Natural killer cell treated with Interleukin-12 subunit alpha and Interleukin-12 subunit beta and Interleukin-15 and Interleukin-18, amount 100 ng/mL, for 72 hours (primary cell): ENCODE data around the gene FHIT. TPM values are rescaled to one million over a fixed set of nuclear protein-coding genes. Genes with fewer than 3 reads are reported as not detected.
A peak's percentile ranks its signal among the peaks of the same experiment; 100 is the strongest.

Source experiments
- ATAC-seq, 2 donors: fragments of 150-1000 bp; cut with Tn5 transposase in 1 of 2; sonication (Bioruptor Pico), chemical (Tn5 transposase) in 1 of 2; 2 replicates each; pipeline ENCODE4 v1.10.0; 2021
- DNase-seq: peaks from one replicate; pipeline ENCODE4 v3.0.0; 2022; ENCODE audit warnings: low spot score
- H3K27ac Mint-ChIP-seq, 2 donors: 1 replicate in 1 of 2; 2 replicates in 1 of 2; pipeline ENCODE4 v1.8.0; 2022; ENCODE audit warnings: mixed read lengths in 2 of 2, mild to moderate bottlenecking in 1 of 2, moderate library complexity in 1 of 2
- H3K27me3 Mint-ChIP-seq, 2 donors: 1 replicate in 1 of 2; 2 replicates in 1 of 2; pipeline ENCODE4 v1.8.0; 2022; ENCODE audit warnings: mixed read lengths in 2 of 2
- H3K36me3 Mint-ChIP-seq: one replicate; pipeline ENCODE4 v1.8.0; 2022; ENCODE audit warnings: mixed read lengths
- H3K4me1 Mint-ChIP-seq, 2 donors: 1 replicate in 1 of 2; 2 replicates in 1 of 2; pipeline ENCODE4 v1.8.0; 2022; ENCODE audit warnings: low read depth in 2 of 2, mixed read lengths in 2 of 2, mild to moderate bottlenecking in 1 of 2
- H3K4me3 Mint-ChIP-seq: one replicate; pipeline ENCODE4 v1.8.0; 2022; ENCODE audit warnings: mixed read lengths
- H3K9me3 Mint-ChIP-seq: 2 replicates; pipeline ENCODE4 v1.8.0; 2022; ENCODE audit warnings: mixed read lengths
- total RNA-seq, 2 donors: library from RNA; stranded (reverse); gene quantifications; one replicate each; pipeline ENCODE4 v1.2.3, GENCODE V29; 2022

The FHIT gene
- total RNA-seq, 2 donors from 2014 or later, result 2.4 to 3.0 TPM

DNA sequence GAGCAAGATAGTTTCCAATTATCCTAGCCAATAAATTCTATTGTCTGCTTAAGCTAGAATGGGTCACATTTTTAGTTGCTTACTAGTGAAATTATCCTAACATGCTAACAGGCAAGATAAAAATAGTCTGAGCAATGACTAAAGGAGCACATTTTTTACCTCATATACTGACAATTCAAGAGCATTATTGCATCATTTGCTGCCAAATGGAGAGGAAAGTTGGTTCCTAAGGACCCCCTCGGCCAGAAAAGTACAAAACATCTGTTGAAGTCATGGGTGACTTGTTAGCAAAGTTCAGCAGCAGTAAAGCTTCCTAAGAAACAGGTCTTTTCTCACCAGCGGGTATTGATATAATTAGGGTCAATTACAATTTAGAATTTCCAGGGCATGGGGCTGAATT, 1001.0 kb downstream of the FHIT start:
- H3K27ac Mint-ChIP-seq, result no peak overlapping the region

DNA sequence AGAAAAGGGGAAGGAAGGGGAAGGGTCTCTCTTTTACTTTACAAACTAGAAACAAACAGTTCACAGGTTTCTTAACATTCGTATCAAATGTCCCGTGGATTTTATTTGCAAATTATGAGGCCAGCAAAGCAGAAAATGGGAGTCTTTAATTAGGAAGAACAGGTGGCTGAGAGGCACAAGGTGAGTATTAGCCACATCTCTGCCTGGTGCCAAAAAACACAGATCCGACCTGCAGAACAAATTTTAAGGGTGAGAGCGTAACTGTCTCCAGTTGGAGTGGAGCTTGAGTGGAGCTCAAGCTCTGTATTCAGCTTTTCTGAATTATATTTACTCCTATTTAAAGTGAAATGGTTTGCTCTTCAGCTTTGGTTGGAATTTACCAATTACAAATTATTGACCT, 1004.9 kb downstream of the FHIT start:
- no peak overlapping the region for H3K4me3 Mint-ChIP-seq
- no peaks in the 10 kb centered on the region for H3K4me1 Mint-ChIP-seq
- peaks cover 0 to 7% of the 10 kb centered on the region in 2 donors for H3K27me3 Mint-ChIP-seq
- H3K27ac Mint-ChIP-seq, result no peak overlapping the region
- ATAC-seq, result no peak
- no peaks in the 10 kb centered on the region for H3K9me3 Mint-ChIP-seq
- no peak for DNase-seq
- H3K36me3 Mint-ChIP-seq, result no peaks in the 10 kb centered on the region

More for the DNA sequence above, 1001.0 kb downstream of the FHIT start:
- Mint-ChIP-seq H3K4me1 (no peaks in the 10 kb centered on the region), H3K4me3 (no peak overlapping the region), H3K27me3 (peaks cover 0 to 7% of the 10 kb centered on the region in 2 donors), H3K9me3 (no peaks in the 10 kb centered on the region), H3K36me3 (no peaks in the 10 kb centered on the region)
- DNase-seq (no peak), ATAC-seq (no peak)

GRCh38 chr3:60243456-60243855, 1007.8 kb downstream of the FHIT start:
- Mint-ChIP-seq H3K4me3 (no peak overlapping the region), H3K4me1 (no peaks in the 10 kb centered on the region), H3K27ac (no peak overlapping the region), H3K9me3 (no peaks in the 10 kb centered on the region), H3K36me3 (no peaks in the 10 kb centered on the region), H3K27me3 (peaks cover 3 to 7% of the 10 kb centered on the region in 2 donors)
- ATAC-seq (no peak), DNase-seq (no peak)

- DNase-seq (no peak), ATAC-seq (no peak)
- Mint-ChIP-seq H3K27me3 (peaks cover 3 to 7% of the 10 kb centered on the region in 2 donors), H3K4me1 (no peaks in the 10 kb centered on the region), H3K36me3 (no peaks in the 10 kb centered on the region), H3K27ac (no peak overlapping the region), H3K9me3 (no peaks in the 10 kb centered on the region), H3K4me3 (no peak overlapping the region)
Observed at GRCh38 chr3:60240492-60240891, 1010.8 kb downstream of the FHIT start.

- H3K27ac Mint-ChIP-seq, result no peak overlapping the region
- peaks cover 3 to 7% of the 10 kb centered on the region in 2 donors for H3K27me3 Mint-ChIP-seq
- DNase-seq, result no peak
- peaks cover 3% of the 10 kb centered on the region for H3K9me3 Mint-ChIP-seq
- no peak overlapping the region for H3K4me3 Mint-ChIP-seq
- ATAC-seq, result no peak
- H3K4me1 Mint-ChIP-seq, result no peaks in the 10 kb centered on the region
- no peaks in the 10 kb centered on the region for H3K36me3 Mint-ChIP-seq
Observed at GRCh38 chr3:60238550-60238949, 1012.7 kb downstream of the FHIT start.

- Mint-ChIP-seq H3K36me3 (no peaks in the 10 kb centered on the region), H3K4me3 (no peak overlapping the region), H3K4me1 (peaks cover 0 to 11% of the 10 kb centered on the region in 2 donors), H3K9me3 (peaks cover 6% of the 10 kb centered on the region), H3K27me3 (no peaks in the 10 kb centered on the region), H3K27ac (peak overlapping the region in 1 of 2 donors; percentile 61)
- DNase-seq (no peak), ATAC-seq (peak in 1 of 2 donors; percentile 60)
Observed at GRCh38 chr3:60229502-60229901, 1021.8 kb downstream of the FHIT start.

- H3K27ac Mint-ChIP-seq, result peak overlapping the region in 1 of 2 donors; percentile 61
Observed at GRCh38 chr3:60228823-60229222, 1022.4 kb downstream of the FHIT start.

DNA sequence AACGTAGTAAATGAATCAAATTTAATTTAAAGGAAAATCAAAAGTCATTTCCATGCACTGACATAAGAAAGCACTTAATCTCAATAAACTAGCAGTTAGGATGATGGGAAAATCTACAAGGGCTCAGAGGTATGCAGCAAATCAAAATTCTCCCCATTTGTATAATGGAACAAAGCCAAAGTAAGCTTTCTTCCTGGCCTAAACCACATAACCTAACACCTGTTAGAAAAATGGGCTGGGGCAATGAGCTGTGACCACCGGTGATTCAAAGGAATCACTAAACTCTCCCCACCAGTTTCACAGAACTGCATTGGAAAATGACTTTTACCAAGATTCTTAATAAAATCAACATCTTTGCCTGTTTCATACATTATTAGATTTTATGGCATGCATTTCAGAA, 1024.3 kb downstream of the FHIT start:
- ATAC-seq (no peak), DNase-seq (no peak)
- Mint-ChIP-seq H3K4me3 (no peak overlapping the region), H3K27ac (no peak overlapping the region), H3K36me3 (no peaks in the 10 kb centered on the region), H3K4me1 (peaks cover 0 to 11% of the 10 kb centered on the region in 2 donors), H3K9me3 (no peaks in the 10 kb centered on the region), H3K27me3 (no peaks in the 10 kb centered on the region)

More at GRCh38 chr3:60228823-60229222, 1022.4 kb downstream of the FHIT start:
- Mint-ChIP-seq H3K27me3 (no peaks in the 10 kb centered on the region), H3K4me3 (no peak overlapping the region), H3K9me3 (peaks cover 5% of the 10 kb centered on the region), H3K4me1 (peaks cover 0 to 11% of the 10 kb centered on the region in 2 donors), H3K36me3 (no peaks in the 10 kb centered on the region)
- peak; percentile 38 to 75 for ATAC-seq
- DNase-seq, result no peak

DNA sequence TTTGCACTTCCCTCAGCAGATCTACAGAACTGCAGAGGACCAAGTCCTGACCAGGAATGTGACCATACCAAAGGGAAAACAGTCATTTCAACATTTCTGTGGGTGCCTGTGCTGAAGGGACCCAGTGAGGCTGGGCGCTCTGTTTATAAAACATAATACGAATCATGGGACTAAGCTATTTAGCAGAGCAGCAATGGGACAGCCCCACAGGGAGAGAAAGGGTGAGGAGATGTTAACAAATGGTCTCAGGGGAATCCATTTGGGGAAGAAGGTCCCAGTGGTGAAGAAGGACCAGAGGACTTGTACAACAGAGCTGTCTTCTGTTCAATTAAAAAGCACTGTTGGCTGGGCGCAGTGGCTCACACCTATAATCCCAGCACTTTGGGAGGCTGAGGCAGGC, 1025.4 kb downstream of the FHIT start:
- Mint-ChIP-seq H3K27me3 (no peaks in the 10 kb centered on the region), H3K9me3 (no peaks in the 10 kb centered on the region), H3K4me1 (peaks cover 0 to 11% of the 10 kb centered on the region in 2 donors), H3K27ac (no peak overlapping the region), H3K36me3 (no peaks in the 10 kb centered on the region), H3K4me3 (no peak overlapping the region)
- DNase-seq (no peak), ATAC-seq (no peak)

- Mint-ChIP-seq H3K27ac (no peak overlapping the region), H3K36me3 (no peaks in the 10 kb centered on the region), H3K4me1 (no peaks in the 10 kb centered on the region), H3K4me3 (no peak overlapping the region), H3K9me3 (no peaks in the 10 kb centered on the region), H3K27me3 (no peaks in the 10 kb centered on the region)
- ATAC-seq, result no peak
- no peak for DNase-seq
Observed at GRCh38 chr3:60220768-60221167, 1030.5 kb downstream of the FHIT start.

DNA sequence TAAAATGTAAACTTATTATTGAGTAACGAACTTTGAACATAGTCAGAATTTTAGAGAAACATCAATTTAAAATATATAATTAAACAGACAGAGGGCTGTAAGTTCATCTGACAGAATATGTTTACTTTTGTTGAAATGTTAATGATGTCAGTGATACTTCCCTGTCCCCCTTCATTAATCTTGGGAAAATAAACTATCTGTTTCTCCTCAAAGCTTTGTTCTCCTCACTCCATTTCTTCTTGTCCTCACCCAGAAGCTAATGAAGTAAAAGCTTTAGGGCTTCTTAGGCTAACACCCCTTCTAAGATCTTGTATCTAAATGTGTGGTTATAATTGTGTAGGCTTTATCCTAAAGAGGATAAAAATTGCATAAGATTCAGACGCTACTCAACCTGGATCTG, 1031.8 kb downstream of the FHIT start:
- Mint-ChIP-seq H3K9me3 (no peaks in the 10 kb centered on the region), H3K4me1 (peaks cover 0 to 3% of the 10 kb centered on the region in 2 donors), H3K27me3 (no peaks in the 10 kb centered on the region), H3K36me3 (no peaks in the 10 kb centered on the region), H3K27ac (no peak overlapping the region), H3K4me3 (no peak overlapping the region)
- ATAC-seq (no peak), DNase-seq (no peak)

DNA sequence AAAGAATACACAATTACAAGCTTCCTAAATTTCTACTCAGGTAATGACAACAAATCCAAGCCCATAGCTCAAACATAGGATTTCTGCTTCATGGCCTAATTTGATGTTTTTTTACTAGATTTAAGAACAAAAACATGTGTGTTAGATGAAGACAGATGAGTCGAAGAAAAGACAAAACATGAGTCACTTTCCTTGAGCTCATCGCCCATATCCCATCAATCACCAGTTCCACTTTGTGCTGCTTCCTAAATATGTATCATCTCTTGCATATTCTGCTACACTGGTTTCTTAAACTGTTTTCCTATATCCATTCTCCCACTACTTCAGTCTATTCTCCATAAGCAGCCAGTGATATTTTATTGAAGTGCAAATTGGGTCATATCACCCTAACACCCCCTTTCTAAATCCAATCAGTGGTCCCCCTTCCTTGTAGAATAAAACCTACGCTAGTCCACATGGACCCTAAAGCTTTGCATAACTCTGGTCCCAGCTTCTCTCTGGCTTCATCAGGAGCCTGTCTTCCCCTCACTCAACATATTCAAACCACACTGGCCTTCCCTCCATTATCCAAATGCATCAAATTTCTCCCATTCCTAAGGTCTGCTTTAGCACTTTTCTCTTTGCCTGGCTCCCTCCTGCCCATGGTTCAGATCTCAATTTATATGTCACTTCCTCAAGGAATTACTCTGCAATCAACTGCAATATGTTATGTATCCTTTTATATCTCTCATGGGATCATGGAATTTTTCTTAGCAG, 1033.9 kb downstream of the FHIT start:
- Mint-ChIP-seq H3K4me3 (no peak overlapping the region), H3K36me3 (no peaks in the 10 kb centered on the region), H3K27ac (no peak overlapping the region), H3K4me1 (peaks cover 0 to 3% of the 10 kb centered on the region in 2 donors), H3K27me3 (no peaks in the 10 kb centered on the region), H3K9me3 (no peaks in the 10 kb centered on the region)
- DNase-seq, result no peak
- ATAC-seq, result no peak

DNA sequence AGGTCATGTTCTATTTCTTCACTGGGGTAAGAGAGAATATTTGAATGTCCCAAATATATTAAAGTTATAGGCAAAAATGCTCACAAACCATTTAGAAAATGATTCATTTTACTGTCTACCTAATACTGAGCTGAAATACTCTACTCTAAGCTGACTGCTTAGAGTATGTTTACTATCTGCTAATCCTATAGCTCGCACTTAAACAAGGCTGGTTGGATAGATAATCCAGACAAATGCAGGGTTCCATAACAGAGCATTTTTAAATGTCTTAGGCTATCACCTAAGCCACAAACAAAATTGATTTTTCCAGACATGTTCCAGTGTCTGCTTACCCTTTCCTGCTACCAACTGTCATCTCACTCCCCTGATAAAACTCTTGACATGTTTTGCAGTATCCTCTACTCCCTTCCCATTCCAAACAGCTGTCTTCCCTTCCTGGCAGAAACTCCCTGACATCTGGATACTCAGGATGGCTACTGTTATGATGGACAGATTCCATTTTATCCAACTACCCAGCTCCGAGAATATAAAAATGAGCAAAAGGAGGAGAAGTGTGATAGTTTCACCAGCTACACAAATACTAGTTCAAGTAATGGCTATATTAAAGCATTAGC, 1034.7 kb downstream of the FHIT start:
- no peak for DNase-seq
- H3K4me1 Mint-ChIP-seq, result peaks cover 0 to 3% of the 10 kb centered on the region in 2 donors
- no peaks in the 10 kb centered on the region for H3K36me3 Mint-ChIP-seq
- no peak overlapping the region for H3K4me3 Mint-ChIP-seq
- ATAC-seq, result no peak
- no peaks in the 10 kb centered on the region for H3K27me3 Mint-ChIP-seq
- no peak overlapping the region for H3K27ac Mint-ChIP-seq
- no peaks in the 10 kb centered on the region for H3K9me3 Mint-ChIP-seq

- H3K4me1 Mint-ChIP-seq, result peaks cover 0 to 3% of the 10 kb centered on the region in 2 donors
- H3K4me3 Mint-ChIP-seq, result no peak overlapping the region
- no peaks in the 10 kb centered on the region for H3K36me3 Mint-ChIP-seq
- H3K27me3 Mint-ChIP-seq, result no peaks in the 10 kb centered on the region
- no peak for ATAC-seq
- no peak for DNase-seq
- H3K9me3 Mint-ChIP-seq, result no peaks in the 10 kb centered on the region
- H3K27ac Mint-ChIP-seq, result no peak overlapping the region
Observed at GRCh38 chr3:60215946-60216345, 1035.3 kb downstream of the FHIT start.
